H1 (cell line): Measurements from ENCODE around the gene CCT4. TPM values are rescaled to one million over a fixed set of nuclear protein-coding genes. Genes with fewer than 3 reads are reported as not detected.

Experiments
- HDAC6 ChIP-seq: IDR thresholded peaks from one replicate; pipeline ENCODE4 v1.7.1; 2012; ENCODE audit warnings: low read depth, mild to moderate bottlenecking, inconsistent platforms, low read length, moderate library complexity
- POU5F1 ChIP-seq: IDR thresholded peaks from 2 replicates; pipeline ENCODE4 v1.6.1; 2011; ENCODE audit warnings: low read depth, mild to moderate bottlenecking, low read length, moderate library complexity
- polyA plus RNA-seq, 7 experiments: library from polyadenylated mRNA; depleted of rRNA in 3 of 7; stranded (reverse) in 5 of 7; unstranded in 2 of 7; fragments of >200 nt in 5 of 7; fragments of 200-250 nt in 2 of 7; gene quantifications; 1 replicate in 5 of 7; 2 replicates in 1 of 7; 4 replicates in 1 of 7; pipeline versions ENCODE4 v1.2.1 to v1.2.3, GENCODE V29; 2011 to 2013; ENCODE audit warnings: missing spikeins in 2 of 7, mixed read lengths in 2 of 7
- total RNA-seq: library from RNA; stranded (reverse); fragmentation: NEBNext Ultra II Directional; extraction: Animal tissue kit (Norgen Biotek cat#: 25700); gene quantifications from 2 replicates; pipeline ENCODE4 v1.2.1, GENCODE V29; 2021

CCT4 gene
- total and polyA plus RNA-seq, 2 of the 8 experiments (the other 6 are each of a cell fraction or from before 2014, with no cell fraction given) = 129 to 359 TPM

- TF ChIP-seq HDAC6 (no peak), POU5F1 (no peak)
- TF ChIP-seq, all 59 proteins: peak for 0
Observed at GRCh38 chr2:61877571-61878245, 10.7 kb downstream of the CCT4 start (continued).
